GM06990 (cell line): ENCODE data around the gene PLAAT5.

ENCODE experiments used
- DNase-seq: peaks from one replicate; pipeline ENCODE4 v3.0.0-alpha.2; 2011; ENCODE audit not compliant: insufficient read length; ENCODE audit errors: extremely low read depth
- H3K27me3 ChIP-seq: replicated peaks from 2 replicates; pipeline ENCODE4 v1.6.0; 2011; ENCODE audit warnings: low read length; ENCODE audit not compliant: control insufficient read depth, insufficient read depth
- H3K36me3 ChIP-seq: 2 replicates; pipeline ENCODE4 v1.5.1; 2011; ENCODE audit warnings: low read length; ENCODE audit not compliant: control insufficient read depth, insufficient read depth
- H3K4me3 ChIP-seq: replicated peaks from 2 replicates; pipeline ENCODE4 v1.5.1; 2011; ENCODE audit warnings: low read depth, mild to moderate bottlenecking, control low read depth, low read length
- CTCF ChIP-seq: IDR thresholded peaks from 2 replicates; pipeline ENCODE4 v1.5.1; 2011; ENCODE audit warnings: low read length, control low read depth, mild to moderate bottlenecking, inconsistent platforms; ENCODE audit not compliant: insufficient read depth, poor library complexity, severe bottlenecking

Gene PLAAT5

GRCh38 chr11:63504054-63504453 lies 13.1 kb upstream of the PLAAT5 start:
- TF ChIP-seq CTCF = no peak
- Histone ChIP-seq H3K27me3 (no peaks in the 10 kb centered on the region; the same call in none of the 2 replicates), H3K4me3 (no peak overlapping the region), H3K36me3 (no peaks in the 10 kb centered on the region)
- no peak for DNase-seq

- DNase-seq = no peak
- no peak for TF ChIP-seq CTCF
- H3K4me3 ChIP-seq = no peak overlapping the region
- no peaks in the 10 kb centered on the region; the same call in 1 of the 2 replicates for H3K27me3 ChIP-seq
- H3K36me3 ChIP-seq = no peaks in the 10 kb centered on the region
Observed at GRCh38 chr11:63503492-63503891, 12.5 kb upstream of the PLAAT5 start.

GRCh38 chr11:63502252-63502820 lies 11.4 kb upstream of the PLAAT5 start:
- H3K27me3 ChIP-seq = no peaks in the 10 kb centered on the region; the same call in 1 of the 2 replicates
- no peak for TF ChIP-seq CTCF

GRCh38 chr11:63501236-63501635 lies 10.3 kb upstream of the PLAAT5 start:
- no peak overlapping the region for H3K4me3 ChIP-seq
- TF ChIP-seq CTCF = no peak
- no peaks in the 10 kb centered on the region; the same call in 1 of the 2 replicates for H3K27me3 ChIP-seq
- H3K36me3 ChIP-seq = no peaks in the 10 kb centered on the region
- DNase-seq = no peak

More at GRCh38 chr11:63502252-63502820, 11.4 kb upstream of the PLAAT5 start:
- no peak overlapping the region for H3K4me3 ChIP-seq
- H3K36me3 ChIP-seq = no peaks in the 10 kb centered on the region
- DNase-seq = no peak

GRCh38 chr11:63499874-63500273 lies 8.9 kb upstream of the PLAAT5 start:
- Histone ChIP-seq H3K4me3 (no peak overlapping the region), H3K36me3 (no peaks in the 10 kb centered on the region), H3K27me3 (no peaks in the 10 kb centered on the region)
- DNase-seq = no peak
- TF ChIP-seq CTCF = no peak

GRCh38 chr11:63494975-63495374 lies 4.0 kb upstream of the PLAAT5 start:
- DNase-seq = no peak
- TF ChIP-seq CTCF = no peak

More at GRCh38 chr11:63494975-63495374, 4.0 kb upstream of the PLAAT5 start:
- no peak overlapping the region for H3K4me3 ChIP-seq
- no peaks in the 10 kb centered on the region for H3K36me3 ChIP-seq
- H3K27me3 ChIP-seq = no peaks in the 10 kb centered on the region; the same call in 1 of the 2 replicates
